HG03354 (cell line): ENCODE results near the gene LRGUK.
"Not testable (repeated sequence)": the region's sequence is repeated elsewhere in the genome, so short reads cannot be mapped to it uniquely, and the experiment has no call there.

Experiments
- ATAC-seq: cut with Tn5 transposase; IDR thresholded peaks from one replicate; pipeline ENCODE4 v1.9.1; 2021; ENCODE audit warnings: mild to moderate bottlenecking; ENCODE audit not compliant: unreplicated experiment, poor library complexity, severe bottlenecking

Gene LRGUK

DNA sequence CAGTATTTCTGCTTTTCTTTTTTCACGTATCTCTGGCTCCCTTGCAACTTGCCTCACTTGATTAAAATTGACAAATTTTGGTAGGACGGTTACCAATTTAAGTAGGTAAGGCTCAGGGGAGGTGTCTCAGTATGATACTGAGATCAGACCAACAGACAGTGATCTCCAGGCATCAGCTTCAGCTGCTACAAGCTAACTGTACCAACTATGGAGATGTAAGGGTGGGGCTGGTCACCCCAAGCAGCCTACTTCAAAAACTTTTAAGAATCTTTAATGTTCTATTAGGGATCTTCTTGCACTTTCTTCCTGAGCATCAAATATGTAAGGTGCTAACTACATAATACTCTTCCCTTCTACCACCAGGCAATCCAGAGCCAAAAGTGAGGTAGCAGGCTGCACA, 162.7 kb downstream of the LRGUK start:
- no peak for ATAC-seq

- ATAC-seq: no peak
Measured at GRCh38 chr7:134290286-134290685, 163.1 kb downstream of the LRGUK start.

DNA sequence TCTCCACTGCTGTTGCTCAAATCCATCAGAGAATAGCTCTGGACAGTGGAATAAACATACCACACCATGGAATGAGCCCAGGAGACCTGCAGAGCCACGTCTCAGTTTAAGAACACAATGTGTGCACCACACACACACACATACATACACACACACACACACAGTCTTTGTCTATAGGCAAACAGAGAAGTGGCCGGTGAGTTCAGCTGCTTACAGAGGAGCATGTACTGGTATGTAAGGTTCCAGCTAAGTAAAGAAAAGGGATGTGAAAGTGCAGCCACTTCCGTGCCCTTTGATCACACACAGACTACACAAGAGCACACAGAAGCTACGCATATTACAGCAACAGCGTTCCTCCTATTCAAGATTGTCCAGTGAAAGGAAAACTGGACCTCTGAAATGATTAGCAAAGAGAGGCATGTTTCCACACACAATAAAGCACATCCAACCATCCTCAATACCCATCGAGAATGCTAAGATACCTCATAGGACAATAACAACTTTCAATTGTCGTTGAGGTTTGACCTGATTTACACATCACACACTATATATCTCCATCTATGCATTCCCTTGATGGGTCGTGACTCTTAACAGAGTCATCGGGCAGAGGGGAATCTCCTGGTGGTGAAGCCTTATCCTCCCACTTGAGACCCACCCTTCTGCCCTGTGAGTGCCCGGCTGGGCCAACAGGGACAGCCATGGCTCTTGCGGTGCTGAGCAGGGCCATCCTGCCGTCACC, 166.0 kb downstream of the LRGUK start:
- peak; percentile 100 for ATAC-seq

DNA sequence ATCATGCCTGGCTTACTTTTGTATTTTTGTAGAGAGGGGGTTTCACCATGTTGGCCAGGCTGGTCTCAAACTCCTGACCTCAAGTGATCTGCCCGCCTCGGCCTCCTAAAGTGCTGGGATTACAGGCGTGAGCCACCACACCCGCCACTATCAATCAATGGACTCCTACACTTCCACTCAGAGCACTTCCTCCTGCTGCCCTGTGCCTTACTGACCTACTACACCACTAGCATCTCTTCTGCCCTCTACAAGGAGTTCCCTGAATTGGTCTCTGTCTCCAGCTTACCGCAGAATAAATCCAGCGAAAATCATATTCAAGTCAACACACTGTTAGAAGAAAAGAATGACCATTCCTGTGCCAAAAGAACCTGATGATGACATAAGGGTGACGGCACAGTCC, 168.8 kb downstream of the LRGUK start:
- not testable (repeated sequence) for ATAC-seq

GRCh38 chr7:134297489-134297888, 170.3 kb downstream of the LRGUK start:
- no peak for ATAC-seq

DNA sequence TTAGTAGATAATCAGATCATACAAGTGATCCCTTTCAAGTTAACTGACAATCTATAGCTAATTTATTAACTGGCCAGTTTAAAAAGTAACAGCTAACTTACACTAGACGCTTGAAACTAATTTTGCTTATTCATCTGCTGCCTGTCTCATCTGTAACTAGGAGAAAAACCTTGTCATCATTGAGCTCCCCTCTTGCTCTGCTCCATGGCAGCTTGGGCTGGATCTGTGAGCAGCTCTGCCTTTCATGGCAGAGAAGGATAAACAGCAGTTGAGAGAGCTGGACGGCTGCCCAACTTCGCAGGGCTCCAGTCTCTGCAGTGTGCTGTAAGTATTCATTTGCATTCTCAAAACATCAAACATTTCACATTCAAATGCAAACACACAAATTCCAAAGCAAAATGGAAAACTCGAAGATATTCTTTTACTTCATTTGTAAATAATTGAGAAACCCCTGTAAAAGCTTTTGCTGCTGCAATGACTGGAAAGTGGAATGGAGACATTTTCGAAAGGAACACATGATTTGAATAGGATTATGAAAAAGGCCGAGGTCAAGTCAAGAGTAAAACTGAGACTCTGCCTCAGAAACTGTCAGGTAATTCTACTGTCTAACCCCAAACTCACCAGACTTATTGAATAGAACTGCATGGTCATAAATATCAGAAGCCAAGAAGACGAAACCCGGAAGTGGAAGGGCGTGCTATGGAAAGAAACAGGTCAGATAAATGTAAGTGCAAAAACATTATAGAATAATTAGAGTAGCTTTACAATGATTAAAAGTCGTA, 172.0 kb downstream of the LRGUK start:
- ATAC-seq: peak; percentile 84

GRCh38 chr7:134300988-134301387, 173.8 kb downstream of the LRGUK start:
- ATAC-seq: no peak

DNA sequence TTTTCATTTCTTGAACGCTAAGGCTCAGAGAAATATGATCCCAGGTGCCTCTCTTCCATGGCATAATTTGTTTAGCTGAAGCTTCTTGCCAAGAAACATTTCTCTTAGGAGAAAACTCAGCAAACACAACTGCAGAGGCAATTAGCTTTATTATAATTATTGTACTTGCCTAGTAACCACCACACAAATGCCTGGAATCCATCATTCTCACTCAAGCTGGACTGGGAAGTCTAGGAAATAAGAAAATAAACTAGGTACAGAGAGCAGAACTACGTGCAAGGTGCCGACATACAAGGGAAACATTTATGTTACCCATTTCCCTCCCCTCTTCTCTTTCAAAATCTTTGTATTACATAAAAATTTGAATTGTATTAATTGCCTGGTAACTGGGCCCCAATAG, 174.5 kb downstream of the LRGUK start:
- no peak for ATAC-seq

- no peak for ATAC-seq
Measured at GRCh38 chr7:134302120-134302519, 175.0 kb downstream of the LRGUK start.

- ATAC-seq: no peak
Measured at GRCh38 chr7:134307320-134307719, 180.2 kb downstream of the LRGUK start.

GRCh38 chr7:134308548-134308947, 181.4 kb downstream of the LRGUK start:
- no peak for ATAC-seq

DNA sequence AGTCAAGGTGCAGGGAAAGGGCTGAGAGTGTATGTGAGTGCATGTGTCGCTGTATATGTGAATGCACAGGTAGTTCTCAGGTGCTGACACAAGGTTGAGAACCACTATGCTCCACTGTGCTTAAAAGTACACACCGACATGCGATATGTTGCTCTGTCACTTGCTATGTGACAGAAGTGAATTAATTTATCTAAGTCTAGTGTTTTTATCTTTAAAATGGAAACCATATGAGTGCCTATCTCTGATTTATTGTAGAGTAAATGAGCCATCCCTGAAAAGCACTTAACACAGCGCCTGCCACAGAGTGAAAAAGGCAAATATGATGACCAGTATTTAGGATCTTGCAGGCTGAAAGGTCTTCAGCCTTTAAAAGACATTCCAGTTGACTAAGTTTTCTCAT, 184.7 kb downstream of the LRGUK start:
- no peak for ATAC-seq

GRCh38 chr7:134312717-134313116, 185.6 kb downstream of the LRGUK start:
- no peak for ATAC-seq

GRCh38 chr7:134313543-134313942, 186.4 kb downstream of the LRGUK start:
- no peak for ATAC-seq
